A549 (cell line): ENCODE results near the gene RAPH1. TPM values are rescaled to one million over a fixed set of nuclear protein-coding genes. Genes with fewer than 3 reads are reported as not detected.

Experiments used
- ATAC-seq, 2 experiments: fragments of 200-7000 bp in 1 of 2; fragments of >200 bp in 1 of 2; cut with Nextera tagmentation in 1 of 2; cut with Tn5 transposase in 1 of 2; 3 replicates each; pipeline versions ENCODE4 v1.8.0 to v1.9.1; 2018 to 2020; ENCODE audit warnings: mild to moderate bottlenecking in 1 of 2, moderate library complexity in 1 of 2
- CTCF ChIA-PET: fragments of 300-600 bp; sonication (Branson Sonifier 250); formaldehyde crosslinking; extraction: SDS; loops from one replicate; lab custom pipeline; 2021; ENCODE audit warnings: antibody characterized with exemption, inconsistent platforms; lab: Yijun Ruan, JAX
- POLR2A ChIA-PET: fragments of 350-600 bp; formaldehyde crosslinking; extraction: SDS; loops from one replicate; lab custom pipeline; 2021; ENCODE audit warnings: antibody characterized with exemption, inconsistent platforms; lab: Yijun Ruan, JAX
- DNase-seq, 2 experiments: peaks; one replicate each; pipeline versions ENCODE4 v3.0.0 to v3.0.0-alpha.2; 2011 to 2016; ENCODE audit warnings: low read depth in 1 of 2, low spot score in 1 of 2
- FAIRE-seq: peaks from 2 replicates; lab custom pipeline; 2011; peaks lifted over from hg19 to GRCh38; lab: Jason Lieb, UNC
- H3K27ac ChIP-seq, 2 experiments: fragments of >200 bp; sonication (Bioruptor Twin); formaldehyde crosslinking; 3 replicates each; pipeline ENCODE4 v1.5.1; 2016 to 2017
- H3K4me1 ChIP-seq: fragments of >200 bp; sonication (Bioruptor Twin); formaldehyde crosslinking; 3 replicates; pipeline ENCODE4 v1.6.1; 2016
- H3K4me2 ChIP-seq: fragments of >200 bp; sonication (Bioruptor Twin); formaldehyde crosslinking; 3 replicates; pipeline ENCODE4 v1.6.1; 2016
- H3K4me3 ChIP-seq: fragments of >200 bp; sonication (Bioruptor Twin); formaldehyde crosslinking; 3 replicates; pipeline ENCODE4 v1.5.1; 2016
- H3K9me3 ChIP-seq: fragments of >200 bp; sonication (Bioruptor Twin); formaldehyde crosslinking; 3 replicates; pipeline ENCODE4 v1.6.1; 2016
- CBX2 ChIP-seq: fragments of 200-600 bp; sonication (generic); IDR thresholded peaks from 2 replicates; pipeline ENCODE4 v1.6.1; 2016; ENCODE audit warnings: low read depth, mild to moderate bottlenecking, borderline replicate concordance
- CEBPB ChIP-seq, 2 experiments: fragments of >200 bp in 1 of 2; sonication (Bioruptor Twin) in 1 of 2; formaldehyde crosslinking in 1 of 2; IDR thresholded peaks; 2 replicates each; pipeline ENCODE4 v1.6.1; 2012 to 2016
- CHD2 ChIP-seq: fragments of 150-350 bp; IDR thresholded peaks from 2 replicates; pipeline ENCODE4 v1.6.1; 2014; ENCODE audit warnings: low read length; ENCODE audit not compliant: partially characterized antibody
- CTCF ChIP-seq: fragments of >200 bp; sonication (Bioruptor Twin); formaldehyde crosslinking; IDR thresholded peaks from 3 replicates; pipeline ENCODE4 v1.5.1; 2016
- E2F6 ChIP-seq: IDR thresholded peaks from 2 replicates; pipeline ENCODE4 v1.6.1; 2012; ENCODE audit warnings: low read depth, borderline replicate concordance
- EHMT2 ChIP-seq: fragments of 200-600 bp; sonication (generic); IDR thresholded peaks from 2 replicates; pipeline ENCODE4 v1.6.1; 2016; ENCODE audit warnings: antibody characterized with exemption, low read depth, mild to moderate bottlenecking, moderate library complexity
- ELK1 ChIP-seq: fragments of 150-350 bp; IDR thresholded peaks from 2 replicates; pipeline ENCODE4 v1.6.1; 2014; ENCODE audit warnings: low read depth, mild to moderate bottlenecking, low read length
- FOSB ChIP-seq: fragments of 250-450 bp; sonication (Bioruptor Pico); IDR thresholded peaks from 2 replicates; pipeline ENCODE4 v1.5.0; 2020; ENCODE audit warnings: mild to moderate bottlenecking, moderate library complexity
- GATA3 ChIP-seq: IDR thresholded peaks from 2 replicates; pipeline ENCODE4 v1.6.1; 2012; ENCODE audit warnings: borderline replicate concordance
- HEYL ChIP-seq: fragments of 250-450 bp; sonication (Bioruptor Pico); IDR thresholded peaks from 2 replicates; pipeline ENCODE4 v1.8.0; 2021; ENCODE audit warnings: mild to moderate bottlenecking, moderate library complexity
- HOXA7 ChIP-seq: fragments of 250-450 bp; sonication (Bioruptor Pico); IDR thresholded peaks from 2 replicates; pipeline ENCODE4 v1.5.0; 2020; ENCODE audit warnings: mild to moderate bottlenecking, moderate library complexity
- JUNB ChIP-seq: fragments of >200 bp; sonication (Bioruptor Twin); formaldehyde crosslinking; IDR thresholded peaks from 2 replicates; pipeline ENCODE4 v1.6.1; 2016
- POLR2A ChIP-seq: IDR thresholded peaks from 2 replicates; pipeline ENCODE4 v1.6.1; 2012; ENCODE audit warnings: mild to moderate bottlenecking, low read length
- POLR2AphosphoS2 ChIP-seq: conservative IDR thresholded peaks from 2 replicates; pipeline ENCODE4 v1.6.1; 2012; ENCODE audit warnings: low read length, improper control_type of control experiment, inconsistent platforms
- REST ChIP-seq: fragments of 200-600 bp; sonication (generic); IDR thresholded peaks from 2 replicates; pipeline ENCODE4 v1.6.1; 2016; ENCODE audit warnings: antibody characterized with exemption, mild to moderate bottlenecking, moderate library complexity
- RFX5 ChIP-seq: fragments of 450-650 bp; IDR thresholded peaks from 2 replicates; pipeline ENCODE4 v1.7.1; 2014; ENCODE audit warnings: antibody characterized with exemption, mild to moderate bottlenecking, moderate library complexity
- USF2 ChIP-seq: fragments of 450-650 bp; IDR thresholded peaks from 2 replicates; pipeline ENCODE4 v1.6.1; 2014; ENCODE audit warnings: antibody characterized with exemption
- WGBS: methylation state at CpG from one replicate; pipeline ENCODE4 v1.1.6; 2017; ENCODE audit errors: missing lambda C conversion rate; 5-methylcytosine and 5-hydroxymethylcytosine counted together
- polyA plus RNA-seq, 4 experiments: library from polyadenylated mRNA; depleted of rRNA in 3 of 4; stranded (reverse); fragments of >200 nt; fragmentation: RNase III in 1 of 4; extraction: RNeasy Plus Mini Kit Qiagen cat#74134 plus additional on column Dnase treatment in 1 of 4; gene quantifications; 2 replicates in 3 of 4; 3 replicates in 1 of 4; pipeline ENCODE4 v1.2.3, GENCODE V29; 2011 to 2017
- TF ChIP-seq, protein P1 (sequence below): fragments of >200 bp; sonication (Bioruptor Twin); formaldehyde crosslinking; IDR thresholded peaks from 2 replicates; pipeline ENCODE4 v1.6.1; 2016
- TF ChIP-seq, protein P2 (sequence below): IDR thresholded peaks from 2 replicates; pipeline ENCODE4 v1.6.1; 2012

RAPH1 gene
- polyA plus RNA-seq, 2 of the 4 experiments (the other 2 are of a cell fraction), result 6.3 to 7.3 TPM

DNA sequence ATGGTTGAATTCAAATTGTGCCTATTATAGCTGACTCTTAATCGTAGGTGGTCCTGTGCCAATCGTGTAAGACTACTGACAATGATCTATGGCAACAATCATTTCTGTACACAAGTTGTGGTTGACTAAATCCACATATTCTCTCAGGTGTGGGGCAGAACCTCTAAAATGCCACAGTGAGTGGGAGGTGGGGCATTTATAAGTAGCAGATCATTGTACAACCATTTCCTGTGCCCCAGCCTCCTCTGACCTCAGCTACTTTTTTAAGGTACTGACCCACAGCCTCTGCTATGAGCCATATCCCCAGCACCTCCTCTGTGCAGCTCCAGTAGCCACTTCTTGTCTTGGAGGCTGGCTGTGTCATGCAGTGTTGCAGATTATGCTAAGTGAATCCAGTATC, 48.6 kb upstream of the RAPH1 start:
- H3K9me3 ChIP-seq, result no peaks in the 10 kb centered on the region
- no peak overlapping the region for H3K27ac ChIP-seq
- H3K4me2 ChIP-seq, result peak overlapping the region; percentile 50; the same call in 1 of the 3 replicates
- ATAC-seq (peak in 1 of 2 experiments; percentile 52; a peak in 3 of 6 replicates), FAIRE-seq (no peak), DNase-seq (peak in 1 of 2 experiments; percentile 19)
- CTCF ChIA-PET, result interaction anchor here (0.7 kb wide), 1 partner anchor 15 kb away, joined by 3 read pairs; no protein-coding TSS in a partner anchor
- no peak overlapping the region for H3K4me3 ChIP-seq
- no peak for TF ChIP-seq USF2
- TF ChIP-seq ELK1, result no peak
- TF ChIP-seq CBX2, result no peak
- no peak for TF ChIP-seq E2F6
- no peak for TF ChIP-seq GATA3
- TF ChIP-seq REST, result no peak
- TF ChIP-seq HOXA7 (CRISPR knock-in tag), result no peak
- TF ChIP-seq POLR2AphosphoS2, result no peak
- TF ChIP-seq, protein P1, sequence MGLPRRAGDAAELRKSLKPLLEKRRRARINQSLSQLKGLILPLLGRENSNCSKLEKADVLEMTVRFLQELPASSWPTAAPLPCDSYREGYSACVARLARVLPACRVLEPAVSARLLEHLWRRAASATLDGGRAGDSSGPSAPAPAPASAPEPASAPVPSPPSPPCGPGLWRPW, result no peak
- TF ChIP-seq CHD2, result no peak
- no peak for TF ChIP-seq CTCF
- TF ChIP-seq RFX5, result no peak
- TF ChIP-seq, protein P2, sequence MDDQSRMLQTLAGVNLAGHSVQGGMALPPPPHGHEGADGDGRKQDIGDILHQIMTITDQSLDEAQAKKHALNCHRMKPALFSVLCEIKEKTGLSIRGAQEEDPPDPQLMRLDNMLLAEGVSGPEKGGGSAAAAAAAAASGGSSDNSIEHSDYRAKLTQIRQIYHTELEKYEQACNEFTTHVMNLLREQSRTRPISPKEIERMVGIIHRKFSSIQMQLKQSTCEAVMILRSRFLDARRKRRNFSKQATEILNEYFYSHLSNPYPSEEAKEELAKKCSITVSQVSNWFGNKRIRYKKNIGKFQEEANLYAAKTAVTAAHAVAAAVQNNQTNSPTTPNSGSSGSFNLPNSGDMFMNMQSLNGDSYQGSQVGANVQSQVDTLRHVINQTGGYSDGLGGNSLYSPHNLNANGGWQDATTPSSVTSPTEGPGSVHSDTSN, result no peak
- POLR2A ChIA-PET, result no interaction called here
- 36% methylated on average over 2 of the region's 2 CpGs for WGBS
- H3K4me1 ChIP-seq, result peaks cover 62% of the 10 kb centered on the region

GRCh38 chr2:203583084-203583695, 48.1 kb upstream of the RAPH1 start:
- CTCF ChIA-PET, result interaction anchor here (0.7 kb wide), 1 partner anchor 14 kb away, joined by 3 read pairs; no protein-coding TSS in a partner anchor
- POLR2A ChIA-PET, result no interaction called here
- no peak overlapping the region for H3K4me3 ChIP-seq
- H3K9me3 ChIP-seq, result no peaks in the 10 kb centered on the region
- peak overlapping the region; percentile 50 for H3K4me2 ChIP-seq
- 82% methylated on average over 3 of the region's 3 CpGs for WGBS
- no peak for TF ChIP-seq HEYL (CRISPR knock-in tag)
- no peak for TF ChIP-seq FOSB (CRISPR knock-in tag)
- TF ChIP-seq CEBPB (IDR thresholded peaks at IDR 0.05), result peak; percentile 17 to 65; a peak in 3 of 4 replicates
- no peak for TF ChIP-seq JUNB
- no peak for TF ChIP-seq POLR2A
- no peak for TF ChIP-seq EHMT2
- no peak for ATAC-seq
- no peak for FAIRE-seq
- H3K27ac ChIP-seq, result peak overlapping the region in 1 of 2 experiments; percentile 30; a peak in 2 of 6 replicates
- DNase-seq, result no peak
- peaks cover 64% of the 10 kb centered on the region for H3K4me1 ChIP-seq
